Erythroblast (primary cell): ENCODE data around the gene SULT6B1.
A peak's percentile ranks its signal among the peaks of the same experiment; 100 is the strongest.

Experiments
- DNase-seq, 2 experiments: peaks; one replicate each; lab custom pipeline; 2025; lab: John Stamatoyannopoulos, UW
- GATA1 ChIP-seq: IDR thresholded peaks from 2 replicates; pipeline ENCODE4 v1.6.1; 2011; ENCODE audit warnings: low read depth, mild to moderate bottlenecking, control low read depth, low read length, moderate library complexity
- POLR2A ChIP-seq: IDR thresholded peaks from 2 replicates; pipeline ENCODE4 v1.6.1; 2011; ENCODE audit warnings: mild to moderate bottlenecking, low read length

Gene SULT6B1

DNA sequence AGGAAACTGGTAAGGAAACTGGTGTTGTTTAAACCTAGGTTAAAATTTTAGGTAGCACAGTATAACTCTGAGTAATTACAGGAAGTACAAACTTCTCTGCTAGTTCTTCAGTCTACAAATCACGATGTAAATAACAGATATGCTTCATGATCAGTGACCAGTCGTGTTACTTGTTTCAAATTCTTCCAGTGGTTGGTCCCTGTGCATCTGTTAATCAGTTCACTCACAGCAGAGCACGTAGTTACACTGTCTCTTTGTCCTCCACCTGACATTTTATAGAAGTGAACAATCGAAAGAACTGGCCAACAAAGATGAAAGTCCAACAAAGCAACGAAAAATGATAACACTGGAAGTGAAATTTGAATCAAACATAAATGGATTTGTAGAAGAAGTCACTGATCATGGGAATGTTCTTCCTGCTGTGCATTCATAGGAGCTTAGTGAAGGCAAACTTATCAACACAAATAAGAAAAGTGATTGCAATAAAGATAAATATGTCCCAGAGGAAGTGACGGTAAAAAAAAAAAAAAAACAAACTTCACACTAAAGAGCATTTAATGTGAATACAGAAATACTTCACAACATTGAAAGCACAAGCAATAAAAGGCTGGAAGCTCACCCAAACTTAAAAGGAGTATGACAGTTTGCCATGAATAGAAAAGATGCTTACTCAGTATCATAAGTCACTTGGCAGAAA lies 38.7 kb downstream of the SULT6B1 start:
- no peak for DNase-seq
- TF ChIP-seq POLR2A (no peak), GATA1 (no peak)

DNA sequence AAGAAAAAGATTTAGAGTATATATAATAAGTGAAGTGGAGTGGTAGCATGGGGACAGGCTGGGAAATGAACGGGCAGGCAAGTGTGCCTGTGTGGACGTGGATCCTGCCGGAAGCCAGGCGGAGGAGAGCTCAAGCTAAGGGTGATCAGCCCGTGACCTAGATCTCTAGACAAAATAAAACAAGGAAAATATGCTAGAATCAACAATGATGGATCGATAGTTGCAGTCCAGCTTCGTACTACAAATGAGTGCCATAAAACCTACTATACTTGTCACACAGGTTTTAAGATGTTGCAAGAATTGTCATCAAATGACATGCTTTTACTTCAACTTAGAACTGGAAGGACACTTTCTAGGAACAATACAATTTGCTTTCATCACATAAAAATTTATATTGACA lies 40.1 kb downstream of the SULT6B1 start:
- no peak for DNase-seq
- TF ChIP-seq GATA1 (no peak), POLR2A (no peak)

DNA sequence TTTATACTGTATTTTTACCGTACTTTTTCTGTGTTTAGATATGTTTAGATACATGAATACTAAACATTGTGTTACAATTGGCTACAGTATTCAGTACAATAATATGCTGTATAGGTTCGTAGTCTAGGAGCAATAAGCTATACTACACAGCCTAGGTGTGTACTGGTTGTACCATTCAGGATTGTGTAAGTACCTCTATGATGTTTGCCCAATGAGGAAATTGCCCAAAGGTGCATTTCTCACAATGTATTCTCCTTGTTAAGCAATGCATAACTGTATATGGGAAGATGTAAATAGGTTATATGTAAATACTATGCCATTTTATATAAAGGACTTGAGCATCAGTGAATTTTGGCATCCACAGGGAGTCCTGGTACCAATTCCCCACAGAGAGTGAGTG lies 42.4 kb downstream of the SULT6B1 start:
- DNase-seq, result no peak

DNA sequence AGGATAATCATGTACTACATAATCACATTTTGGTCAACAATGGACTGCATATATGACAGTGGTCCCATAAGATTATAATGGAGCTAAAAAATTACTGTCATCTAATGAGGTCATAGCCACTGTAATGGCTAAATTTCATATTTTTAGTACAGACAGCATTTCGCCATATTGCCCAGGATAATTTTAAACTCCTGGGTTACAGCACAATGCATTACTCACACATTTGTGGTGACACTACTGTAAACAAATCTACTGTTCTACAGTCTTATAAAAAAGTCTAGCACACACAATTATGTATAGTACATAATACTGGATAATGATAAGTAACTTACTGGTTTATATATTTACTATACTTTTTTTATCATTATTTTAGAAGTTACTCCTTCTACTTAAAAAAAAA lies 44.5 kb downstream of the SULT6B1 start:
- no peak for TF ChIP-seq POLR2A
- no peak for DNase-seq

More for the DNA sequence above, 42.4 kb downstream of the SULT6B1 start:
- TF ChIP-seq POLR2A, result no peak
- TF ChIP-seq GATA1, result no peak

- DNase-seq, result no peak
- TF ChIP-seq POLR2A (no peak), GATA1 (no peak)
Observed at GRCh38 chr2:37142546-37142945, 45.9 kb downstream of the SULT6B1 start.

- TF ChIP-seq POLR2A, result no peak
- no peak for TF ChIP-seq GATA1
- DNase-seq, result no peak
Observed at GRCh38 chr2:37132914-37133313, 55.6 kb downstream of the SULT6B1 start.

DNA sequence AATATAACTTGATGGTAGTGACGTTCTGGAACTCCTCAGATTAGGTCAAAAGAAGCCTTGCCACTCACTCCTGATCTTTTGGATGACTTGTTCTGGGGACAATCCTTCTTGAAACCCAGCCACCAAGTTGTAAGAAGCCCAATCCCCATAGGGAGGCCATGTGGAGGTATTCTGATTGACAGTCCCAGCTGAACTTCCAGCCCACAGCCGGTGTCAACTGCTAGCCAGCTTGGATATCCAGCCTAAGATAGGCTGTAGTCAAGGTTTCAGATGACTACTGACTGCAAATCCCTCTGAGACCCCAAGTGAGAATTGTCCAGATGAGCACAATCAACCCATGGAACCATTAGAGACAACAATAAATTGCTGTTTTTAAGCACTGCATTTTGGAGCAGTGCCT lies 63.1 kb downstream of the SULT6B1 start:
- DNase-seq, result no peak
- TF ChIP-seq GATA1 (no peak), POLR2A (no peak)

- DNase-seq, result peak in 1 of 2 experiments; percentile 27
- TF ChIP-seq POLR2A (no peak), GATA1 (no peak)
Observed at GRCh38 chr2:37119157-37119556, 69.3 kb downstream of the SULT6B1 start.
